Gastrocnemius medialis (tissue), 4 donors: ENCODE measurements around the gene CRIP1. TPM values are rescaled to one million over a fixed set of nuclear protein-coding genes. Genes with fewer than 3 reads are reported as not detected.

Experiments
- ATAC-seq, 2 donors: fragments of 150-250 bp; one replicate each; pipeline ENCODE4 v1.9.1; 2016
- DNase-seq, 2 donors: peaks; one replicate each; pipeline ENCODE4 v3.0.0-alpha.2; 2019
- H3K27ac ChIP-seq, 4 donors: fragments of 200-600 bp; sonication (generic); 1 replicate in 1 of 4; 2 replicates in 3 of 4; pipeline ENCODE4 v1.5.1; 2016 to 2018; ENCODE audit warnings: mild to moderate bottlenecking in 2 of 4, moderate library complexity in 1 of 4
- H3K27me3 ChIP-seq, 3 donors: fragments of 200-600 bp; sonication (generic) in 2 of 3; 1 replicate in 1 of 3; 2 replicates in 2 of 3; pipeline versions ENCODE4 v1.5.1 to v1.6.0; 2016 to 2019; ENCODE audit warnings: mild to moderate bottlenecking in 1 of 3, moderate library complexity in 1 of 3
- H3K36me3 ChIP-seq, 2 donors: fragments of 200-600 bp; sonication (generic) in 1 of 2; one replicate each; pipeline ENCODE4 v1.5.1; 2017 to 2018
- H3K4me1 ChIP-seq, 2 donors: fragments of 200-600 bp; sonication (generic) in 1 of 2; one replicate each; pipeline ENCODE4 v1.5.1; 2016 to 2017; ENCODE audit warnings: mild to moderate bottlenecking in 2 of 2
- H3K4me3 ChIP-seq, 4 donors: fragments of 200-600 bp; sonication (generic) in 3 of 4; 1 replicate in 1 of 4; 2 replicates in 3 of 4; pipeline ENCODE4 v1.5.1; 2016 to 2019; ENCODE audit warnings: mild to moderate bottlenecking in 2 of 4
- H3K9me3 ChIP-seq, 3 donors: fragments of 200-600 bp; sonication (generic) in 2 of 3; 1 replicate in 1 of 3; 2 replicates in 2 of 3; pipeline ENCODE4 v1.5.1; 2016 to 2019
- CTCF ChIP-seq, 5 experiments: fragments of 450-650 bp in 3 of 5; fragments of 200-600 bp in 2 of 5; sonication (generic) in 2 of 5; IDR thresholded peaks in 4 of 5; conservative IDR thresholded peaks in 1 of 5; 1 replicate in 4 of 5; 2 replicates in 1 of 5; pipeline ENCODE4 v1.5.1; 2016 to 2019; ENCODE audit warnings: antibody characterized with exemption in 5 of 5, mild to moderate bottlenecking in 3 of 5, moderate library complexity in 3 of 5
- POLR2A ChIP-seq, 2 donors: fragments of 450-650 bp; IDR thresholded peaks; one replicate each; pipeline ENCODE4 v1.6.1; 2017; ENCODE audit warnings: antibody characterized with exemption in 2 of 2, mild to moderate bottlenecking in 2 of 2, moderate library complexity in 2 of 2
- in situ Hi-C, 4 donors: fragments of 200-750 bp; cut with MboI; loops; one replicate each; pipeline versions ENCODE4 v1.15.0 to v1.8.0; 2017; ENCODE audit warnings: low sequenced_read_pairs in 4 of 4
- intact Hi-C: fragments of 100-400 bp; cut with DNase I; formaldehyde crosslinking; loops from one replicate; pipeline ENCODE4 v1.15.1; 2023; ENCODE audit warnings: low total_unique reads
- total RNA-seq, 4 donors: library from RNA; depleted of rRNA; stranded (reverse); fragments of >200 nt; gene quantifications; one replicate each; pipeline versions ENCODE4 v1.1.0 to v1.2.3, GENCODE V29; 2016

Gene CRIP1
- total RNA-seq, 4 donors from 2014 or later = 2.6 to 7.6 (median 5.3) TPM

GRCh38 chr14:105493921-105494605 lies 7.4 kb downstream of the CRIP1 start:
- no peak for ATAC-seq
- Histone ChIP-seq H3K27ac (no peak overlapping the region), H3K9me3 (no peaks in the 10 kb centered on the region), H3K27me3 (no peaks in the 10 kb centered on the region), H3K4me1 (peaks cover 13 to 33% of the 10 kb centered on the region in 2 donors), H3K4me3 (no peak overlapping the region), H3K36me3 (no peaks in the 10 kb centered on the region)
- intact Hi-C loops (loop anchor here (10.0 kb wide), 1 partner anchor 329 kb away; the partner anchor contains the start of gene JAG2), in situ Hi-C loops (loop anchor here in 1 of 4 donors (25.0 kb wide), 1 partner anchor 132 kb away; no protein-coding TSS in a partner anchor)
- peak in 1 of 2 donors; percentile 11 for DNase-seq
- TF ChIP-seq CTCF (IDR thresholded peaks at IDR 0.05 in 4 of 5, conservative IDR thresholded peaks at IDR 0.05 in 1 of 5) = no peak
- no peak for TF ChIP-seq POLR2A (IDR thresholded peaks at IDR 0.05)

GRCh38 chr14:105494606-105494929 lies 7.9 kb downstream of the CRIP1 start:
- no peak for ATAC-seq
- TF ChIP-seq POLR2A (IDR thresholded peaks at IDR 0.05) = no peak
- no peak for TF ChIP-seq CTCF (IDR thresholded peaks at IDR 0.05 in 4 of 5, conservative IDR thresholded peaks at IDR 0.05 in 1 of 5)
- in situ Hi-C loops (loop anchor here in 1 of 4 donors (25.0 kb wide), 1 partner anchor 132 kb away; no protein-coding TSS in a partner anchor), intact Hi-C loops (loop anchor here (10.0 kb wide), 1 partner anchor 330 kb away; the partner anchor contains the start of gene JAG2)
- no peak overlapping the region for H3K27ac ChIP-seq
- no peaks in the 10 kb centered on the region for H3K27me3 ChIP-seq
- no peak for DNase-seq
- peaks cover 8 to 28% of the 10 kb centered on the region in 2 donors for H3K4me1 ChIP-seq
- no peak overlapping the region for H3K4me3 ChIP-seq
- no peaks in the 10 kb centered on the region for H3K9me3 ChIP-seq
- no peaks in the 10 kb centered on the region for H3K36me3 ChIP-seq

DNA sequence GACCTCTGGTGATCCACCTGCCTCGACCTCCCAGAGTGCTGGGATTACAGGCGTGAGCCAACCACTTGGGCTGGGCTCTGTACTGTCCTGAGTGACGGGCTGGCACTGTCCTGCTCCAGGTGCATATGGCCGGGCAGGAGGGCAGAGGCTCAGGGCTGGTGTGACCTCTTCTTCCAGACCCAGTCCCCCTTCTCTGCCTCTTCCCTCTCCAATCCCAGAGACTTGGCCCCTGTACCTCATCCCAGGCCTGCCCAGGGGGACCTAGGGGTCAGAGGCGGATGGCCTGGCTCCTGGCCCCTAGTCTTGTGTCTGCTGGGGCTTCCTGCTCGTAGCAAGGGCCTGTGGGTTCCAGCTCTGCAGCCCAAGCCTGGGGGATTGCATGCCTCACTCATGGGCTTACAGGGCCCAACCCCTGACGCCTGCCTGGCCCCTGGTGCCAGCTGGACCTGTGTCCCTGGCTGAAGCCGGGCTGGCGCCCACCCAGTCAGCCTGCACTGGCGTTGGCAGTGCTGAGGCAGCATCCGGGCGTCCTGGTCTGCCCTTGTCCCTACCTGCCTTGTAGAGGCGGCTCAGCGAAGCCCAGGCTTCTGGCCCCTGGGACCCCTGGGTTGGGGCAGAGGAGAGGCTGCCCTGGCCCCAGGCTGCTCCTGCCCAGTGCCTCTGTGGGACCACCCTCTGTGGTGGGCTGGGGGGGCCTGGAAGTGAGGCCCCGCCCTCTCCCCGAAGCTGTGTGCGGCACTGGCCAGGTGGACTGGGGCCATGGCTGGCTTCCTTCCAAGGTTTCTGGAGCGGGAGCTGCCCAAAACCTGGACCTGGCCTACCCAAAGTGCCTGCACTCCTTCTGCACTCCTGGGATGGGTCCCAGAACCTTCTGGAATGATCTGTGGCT lies 8.7 kb downstream of the CRIP1 start:
- Histone ChIP-seq H3K9me3 (no peaks in the 10 kb centered on the region), H3K27ac (peak overlapping the region; percentile 24 to 81 (median 44)), H3K27me3 (no peaks in the 10 kb centered on the region), H3K36me3 (no peaks in the 10 kb centered on the region), H3K4me3 (no peak overlapping the region), H3K4me1 (peaks cover 8 to 21% of the 10 kb centered on the region in 2 donors)
- peak in 1 of 2 donors; percentile 9 for ATAC-seq
- DNase-seq = peak; percentile 11 to 79
- TF ChIP-seq CTCF (IDR thresholded peaks at IDR 0.05 in 4 of 5, conservative IDR thresholded peaks at IDR 0.05 in 1 of 5) (no peak), POLR2A (IDR thresholded peaks at IDR 0.05) (no peak)
- intact Hi-C loops (loop anchor here (10.0 kb wide), 1 partner anchor 331 kb away; the partner anchor contains the start of gene JAG2), in situ Hi-C loops (loop anchor here in 1 of 4 donors (25.0 kb wide), 1 partner anchor 133 kb away; no protein-coding TSS in a partner anchor)

DNA sequence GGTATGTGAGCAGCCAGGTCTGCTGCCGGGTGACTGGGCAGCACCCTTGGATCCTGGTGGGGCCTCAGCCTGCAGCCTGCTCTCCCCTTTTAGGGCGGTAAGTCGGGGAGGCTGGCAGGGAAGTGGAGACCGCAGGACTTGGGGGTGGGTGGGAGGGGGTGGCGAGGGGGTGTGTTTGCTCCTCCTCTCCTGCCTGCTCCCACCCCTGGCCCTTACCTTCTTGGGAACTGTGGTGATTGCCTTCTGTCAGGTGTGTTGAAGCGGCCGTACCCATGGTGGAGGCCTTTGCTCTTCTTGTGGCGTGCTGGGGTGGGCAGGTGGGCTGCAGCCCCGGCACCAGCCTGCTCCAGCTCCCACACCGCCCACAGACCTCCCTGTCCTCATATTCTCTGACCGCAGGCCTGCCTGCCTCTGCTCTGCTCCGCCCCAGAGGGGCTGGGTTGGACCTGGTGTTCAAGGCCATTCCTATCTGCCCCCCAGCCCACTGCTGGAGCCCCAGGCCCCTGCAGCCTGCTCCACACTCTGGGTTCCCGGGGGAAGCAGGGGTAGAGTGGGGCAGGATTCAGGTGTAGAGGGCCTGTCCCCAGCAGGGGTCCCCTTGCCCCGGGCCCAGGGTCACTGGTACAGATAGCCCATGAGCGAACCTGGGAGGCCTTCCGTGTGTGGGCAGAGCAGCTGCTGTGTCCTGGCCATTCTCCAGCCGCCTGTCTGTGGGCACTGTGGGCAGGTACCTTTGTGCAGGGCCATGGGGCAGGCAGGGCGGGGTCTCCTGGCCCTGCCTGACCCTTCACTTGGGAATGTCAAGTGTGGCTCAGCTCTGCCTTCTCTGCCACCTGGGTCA lies 9.5 kb downstream of the CRIP1 start:
- no peaks in the 10 kb centered on the region for H3K9me3 ChIP-seq
- intact Hi-C loops (loop anchor here (10.0 kb wide), 1 partner anchor 331 kb away; the partner anchor contains the start of gene JAG2), in situ Hi-C loops (loop anchor here in 1 of 4 donors (25.0 kb wide), 1 partner anchor 134 kb away; no protein-coding TSS in a partner anchor)
- peak overlapping the region in 2 of 4 donors; percentile 25 to 81 for H3K27ac ChIP-seq
- no peaks in the 10 kb centered on the region for H3K27me3 ChIP-seq
- H3K4me3 ChIP-seq = no peak overlapping the region
- TF ChIP-seq POLR2A (IDR thresholded peaks at IDR 0.05) (no peak), CTCF (IDR thresholded peaks at IDR 0.05 in 4 of 5, conservative IDR thresholded peaks at IDR 0.05 in 1 of 5) (no peak)
- no peak for ATAC-seq
- DNase-seq = peak in 1 of 2 donors; percentile 10
- peaks cover 8 to 21% of the 10 kb centered on the region in 2 donors for H3K4me1 ChIP-seq
- no peaks in the 10 kb centered on the region for H3K36me3 ChIP-seq
